H9 (cell line): ENCODE data around the gene B4GALT1. TPM values are rescaled to one million over a fixed set of nuclear protein-coding genes. Genes with fewer than 3 reads are reported as not detected.

Experiments used
- DNase-seq: peaks from one replicate; pipeline ENCODE4 v3.0.0-alpha.2; 2017
- H2AFZ ChIP-seq: one replicate; pipeline ENCODE4 v1.6.1; 2013; ENCODE audit warnings: mild to moderate bottlenecking, low read length, control low read depth, moderate library complexity
- H2AK5ac ChIP-seq: 2 replicates; pipeline ENCODE4 v1.6.1; 2013; ENCODE audit warnings: low read length, control low read depth, mixed read lengths; ENCODE audit not compliant: insufficient read length
- H2BK120ac ChIP-seq: one replicate; pipeline ENCODE4 v1.6.1; 2013; ENCODE audit warnings: low read depth, mild to moderate bottlenecking, low read length, control low read depth, inconsistent platforms; ENCODE audit not compliant: poor library complexity, severe bottlenecking
- H2BK12ac ChIP-seq: 2 replicates; pipeline ENCODE4 v1.6.1; 2013; ENCODE audit warnings: low read length, control low read depth, mixed read lengths, low read depth; ENCODE audit not compliant: insufficient read length
- H2BK15ac ChIP-seq: 2 replicates; pipeline ENCODE4 v1.6.1; 2013; ENCODE audit warnings: low read depth, low read length, control low read depth
- H2BK20ac ChIP-seq: one replicate; pipeline ENCODE4 v1.6.1; 2013; ENCODE audit warnings: low read depth, mild to moderate bottlenecking, low read length, control low read depth, inconsistent platforms; ENCODE audit not compliant: poor library complexity, severe bottlenecking
- H2BK5ac ChIP-seq: 2 replicates; pipeline ENCODE4 v1.6.1; 2013; ENCODE audit warnings: low read length, control low read depth, mixed read lengths; ENCODE audit not compliant: insufficient read length
- H3K14ac ChIP-seq: 2 replicates; pipeline ENCODE4 v1.6.1; 2013; ENCODE audit warnings: low read length, control low read depth; ENCODE audit not compliant: insufficient read depth
- H3K18ac ChIP-seq: 2 replicates; pipeline ENCODE4 v1.6.1; 2013; ENCODE audit warnings: low read depth, mild to moderate bottlenecking, mixed read lengths, low read length, control low read depth; ENCODE audit not compliant: insufficient read length
- H3K23ac ChIP-seq: 2 replicates; pipeline ENCODE4 v1.6.1; 2013; ENCODE audit warnings: low read length, control low read depth, mixed read lengths, low read depth; ENCODE audit not compliant: insufficient read length
- H3K23me2 ChIP-seq: 2 replicates; pipeline ENCODE4 v1.6.1; 2013; ENCODE audit warnings: low read depth, mild to moderate bottlenecking, mixed read lengths, low read length, control low read depth; ENCODE audit not compliant: insufficient read length, poor library complexity, severe bottlenecking
- H3K27ac ChIP-seq: 2 replicates; pipeline ENCODE4 v1.5.1; 2013; ENCODE audit warnings: low read length, control low read depth, mixed read lengths, low read depth; ENCODE audit not compliant: insufficient read length
- H3K27me3 ChIP-seq: 2 replicates; pipeline ENCODE4 v1.6.1; 2013; ENCODE audit warnings: low read length, control low read depth, inconsistent platforms; ENCODE audit not compliant: insufficient read depth
- H3K4ac ChIP-seq: 2 replicates; pipeline ENCODE4 v1.6.1; 2013; ENCODE audit warnings: low read depth, mild to moderate bottlenecking, control low read depth, inconsistent platforms, low read length, moderate library complexity
- H3K4me1 ChIP-seq: 2 replicates; pipeline ENCODE4 v1.6.1; 2013; ENCODE audit warnings: low read length, control low read depth, inconsistent platforms; ENCODE audit not compliant: insufficient read depth
- H3K4me2 ChIP-seq: 2 replicates; pipeline ENCODE4 v1.6.1; 2013; ENCODE audit warnings: low read length, control low read depth, mixed read lengths; ENCODE audit not compliant: insufficient read length, insufficient read depth
- H3K56ac ChIP-seq: 2 replicates; pipeline ENCODE4 v1.6.1; 2013; ENCODE audit warnings: low read depth, mild to moderate bottlenecking, mixed read lengths, low read length, control low read depth; ENCODE audit not compliant: insufficient read length
- H3K79me1 ChIP-seq: 2 replicates; pipeline ENCODE4 v1.6.1; 2013; ENCODE audit warnings: low read depth, mild to moderate bottlenecking, moderate library complexity, low read length, control low read depth, inconsistent platforms; ENCODE audit not compliant: insufficient read depth, poor library complexity, severe bottlenecking
- H3K79me2 ChIP-seq: 2 replicates; pipeline ENCODE4 v1.6.1; 2013; ENCODE audit warnings: low read length, control low read depth, inconsistent platforms; ENCODE audit not compliant: insufficient read depth
- H3K9ac ChIP-seq: 2 replicates; pipeline ENCODE4 v1.6.1; 2013; ENCODE audit warnings: low read length, control low read depth, mixed read lengths; ENCODE audit not compliant: insufficient read length; ENCODE audit errors: extremely low read depth
- H3K9me3 ChIP-seq: one replicate; pipeline ENCODE4 v1.6.1; 2013; ENCODE audit warnings: low read depth, low read length, inconsistent platforms; ENCODE audit not compliant: control insufficient read depth
- H3T11ph ChIP-seq: one replicate; pipeline ENCODE4 v1.6.1; 2013; ENCODE audit warnings: mild to moderate bottlenecking, low read length, control low read depth, inconsistent platforms
- H4K20me1 ChIP-seq: one replicate; pipeline ENCODE4 v1.6.1; 2013; ENCODE audit not compliant: control insufficient read depth, insufficient read length, insufficient read depth
- H4K5ac ChIP-seq: 2 replicates; pipeline ENCODE4 v1.6.1; 2013; ENCODE audit warnings: low read depth, mild to moderate bottlenecking, mixed read lengths, low read length, control low read depth; ENCODE audit not compliant: insufficient read length
- H4K8ac ChIP-seq: replicated peaks from 2 replicates; pipeline ENCODE4 v1.6.1; 2013; ENCODE audit warnings: low read length, control low read depth, mixed read lengths, low read depth; ENCODE audit not compliant: insufficient read length
- H4K91ac ChIP-seq: 2 replicates; pipeline ENCODE4 v1.6.1; 2013; ENCODE audit warnings: low read depth, mild to moderate bottlenecking, moderate library complexity, mixed read lengths, low read length, control low read depth; ENCODE audit not compliant: insufficient read length
- H3K27ac Mint-ChIP-seq, 3 experiments: 2 replicates in 2 of 3; 3 replicates in 1 of 3; pipeline ENCODE4 v1.8.0; 2020 to 2021; ENCODE audit warnings: mixed read lengths in 3 of 3, mild to moderate bottlenecking in 1 of 3, moderate library complexity in 1 of 3
- H3K27me3 Mint-ChIP-seq: 2 replicates; pipeline ENCODE4 v1.8.0; 2021; ENCODE audit warnings: low read depth, mild to moderate bottlenecking, moderate library complexity, mixed read lengths
- H3K36me3 Mint-ChIP-seq, 3 experiments: 2 replicates in 2 of 3; 3 replicates in 1 of 3; pipeline ENCODE4 v1.8.0; 2020 to 2021; ENCODE audit warnings: low read depth in 3 of 3, mixed read lengths in 3 of 3; ENCODE audit not compliant: insufficient read depth in 1 of 3
- H3K4me1 Mint-ChIP-seq, 2 experiments: 2 replicates each; pipeline ENCODE4 v1.8.0; 2020; ENCODE audit warnings: mixed read lengths in 2 of 2
- H3K4me3 Mint-ChIP-seq, 2 experiments: 2 replicates in 1 of 2; 3 replicates in 1 of 2; pipeline ENCODE4 v1.8.0; 2020 to 2021; ENCODE audit warnings: mild to moderate bottlenecking in 2 of 2, mixed read lengths in 2 of 2, moderate library complexity in 1 of 2
- H3K9me3 Mint-ChIP-seq, 2 experiments: 2 replicates in 1 of 2; 3 replicates in 1 of 2; pipeline ENCODE4 v1.8.0; 2020; ENCODE audit warnings: mild to moderate bottlenecking in 2 of 2, mixed read lengths in 2 of 2, moderate library complexity in 1 of 2
- CTCF ChIP-seq: fragments of 200-600 bp; sonication (generic); conservative IDR thresholded peaks from 3 replicates; pipeline ENCODE4 v1.8.0; 2021; ENCODE audit warnings: antibody characterized with exemption, mild to moderate bottlenecking
- WGBS: extraction: QIAGEN DNeasy Blood & Tissue Kit; methylation state at CpG from one replicate; pipeline ENCODE4 v1.1.7; 2013; ENCODE audit warnings: missing lambda C conversion rate, low lambda C conversion rate, mixed read lengths; ENCODE audit not compliant: insufficient read length; ENCODE audit errors: extremely low coverage; 5-methylcytosine and 5-hydroxymethylcytosine counted together
- total RNA-seq: library from RNA; stranded (reverse); gene quantifications from 2 replicates; pipeline ENCODE4 v1.2.1, GENCODE V29; 2021

B4GALT1 gene
- total RNA-seq, 1 experiment from 2014 or later, result 15.3 TPM

GRCh38 chr9:33202018-33202417 lies 34.9 kb upstream of the B4GALT1 start:
- Histone ChIP-seq H3K23ac (no peak overlapping the region), H3K18ac (no peak overlapping the region), H2BK120ac (no peak overlapping the region), H2BK15ac (no peak overlapping the region), H3K9ac (no peak overlapping the region), H3K4me2 (no peak overlapping the region), H2BK5ac (no peak overlapping the region), H4K8ac (no peak overlapping the region), H3K4me1 (no peaks in the 10 kb centered on the region), H3K79me1 (no peaks in the 10 kb centered on the region), H3K14ac (no peak overlapping the region), H2AK5ac (no peak overlapping the region), H3K9me3 (no peaks in the 10 kb centered on the region), H3K79me2 (no peaks in the 10 kb centered on the region), H4K5ac (no peak overlapping the region), H2BK20ac (no peak overlapping the region), H3K4ac (no peak overlapping the region), H4K20me1 (no peaks in the 10 kb centered on the region), H2AFZ (no peak overlapping the region), H3K56ac (no peak overlapping the region), H3K27ac (no peak overlapping the region), H4K91ac (no peak overlapping the region), H3K27me3 (no peaks in the 10 kb centered on the region), H3T11ph (no peak overlapping the region), H2BK12ac (no peak overlapping the region), H3K23me2 (no peaks in the 10 kb centered on the region)
- WGBS, result no CpG with 5 or more reads among the region's 1 CpG
- Mint-ChIP-seq H3K9me3 (no peaks in the 10 kb centered on the region), H3K4me3 (no peak overlapping the region), H3K4me1 (peaks cover 7% of the 10 kb centered on the region in 2 experiments), H3K36me3 (no peaks in the 10 kb centered on the region), H3K27ac (no peak overlapping the region), H3K27me3 (peaks cover 16% of the 10 kb centered on the region)
- no peak for TF ChIP-seq CTCF
- no peak for DNase-seq
